ENCODE results near the gene CLIP1. TPM values are rescaled to one million over a fixed set of nuclear protein-coding genes. Genes with fewer than 3 reads are reported as not detected.
"Not testable (repeated sequence)": the region's sequence is repeated elsewhere in the genome, so short reads cannot be mapped to it uniquely, and the experiment has no call there.

Gene CLIP1
- total RNA-seq, 1 donor from 2014 or later: 21.9 TPM

DNA sequence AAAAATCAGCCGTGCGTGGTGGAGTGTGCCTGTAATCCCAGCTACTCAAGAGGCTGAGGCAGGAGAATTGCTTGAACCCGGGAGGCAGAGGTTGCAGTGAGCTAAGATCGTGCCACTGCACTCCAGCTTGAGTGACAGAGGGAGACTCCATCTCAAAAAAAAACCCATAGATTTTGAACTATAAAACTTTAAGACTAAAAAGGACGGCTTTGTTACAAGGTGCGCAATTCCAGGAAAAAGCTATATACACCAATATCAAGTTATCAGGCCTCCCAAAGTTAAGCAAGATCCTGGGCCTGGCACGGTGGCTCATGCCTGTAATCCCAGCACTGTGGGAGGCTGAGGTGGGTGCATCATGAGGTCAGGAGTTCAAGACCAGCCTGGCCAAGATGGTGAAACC is 6.8 kb downstream of the CLIP1 start:
- not testable (repeated sequence) for H3K27me3 ChIP-seq (ENCODE audit: control insufficient read depth in 3 of 3, insufficient read depth in 3 of 3, low read length in 3 of 3); H3K27ac ChIP-seq (ENCODE audit: low read depth, low read length); H3K9me3 ChIP-seq (ENCODE audit: control insufficient read depth in 3 of 3, low read length in 3 of 3); H3K9ac ChIP-seq (ENCODE audit: low read depth in 1 of 3, low read length in 3 of 3); H3K36me3 ChIP-seq (ENCODE audit: control insufficient read depth in 3 of 3, insufficient read depth in 3 of 3, low read length in 3 of 3); H3K4me3 ChIP-seq (ENCODE audit: low read length in 3 of 3)
- H3K4me1 ChIP-seq (ENCODE audit: control insufficient read depth in 3 of 3, insufficient read depth in 3 of 3, low read length in 3 of 3): peaks cover 27 to 47% (median 38%) of the 10 kb centered on the region in 3 donors

DNA sequence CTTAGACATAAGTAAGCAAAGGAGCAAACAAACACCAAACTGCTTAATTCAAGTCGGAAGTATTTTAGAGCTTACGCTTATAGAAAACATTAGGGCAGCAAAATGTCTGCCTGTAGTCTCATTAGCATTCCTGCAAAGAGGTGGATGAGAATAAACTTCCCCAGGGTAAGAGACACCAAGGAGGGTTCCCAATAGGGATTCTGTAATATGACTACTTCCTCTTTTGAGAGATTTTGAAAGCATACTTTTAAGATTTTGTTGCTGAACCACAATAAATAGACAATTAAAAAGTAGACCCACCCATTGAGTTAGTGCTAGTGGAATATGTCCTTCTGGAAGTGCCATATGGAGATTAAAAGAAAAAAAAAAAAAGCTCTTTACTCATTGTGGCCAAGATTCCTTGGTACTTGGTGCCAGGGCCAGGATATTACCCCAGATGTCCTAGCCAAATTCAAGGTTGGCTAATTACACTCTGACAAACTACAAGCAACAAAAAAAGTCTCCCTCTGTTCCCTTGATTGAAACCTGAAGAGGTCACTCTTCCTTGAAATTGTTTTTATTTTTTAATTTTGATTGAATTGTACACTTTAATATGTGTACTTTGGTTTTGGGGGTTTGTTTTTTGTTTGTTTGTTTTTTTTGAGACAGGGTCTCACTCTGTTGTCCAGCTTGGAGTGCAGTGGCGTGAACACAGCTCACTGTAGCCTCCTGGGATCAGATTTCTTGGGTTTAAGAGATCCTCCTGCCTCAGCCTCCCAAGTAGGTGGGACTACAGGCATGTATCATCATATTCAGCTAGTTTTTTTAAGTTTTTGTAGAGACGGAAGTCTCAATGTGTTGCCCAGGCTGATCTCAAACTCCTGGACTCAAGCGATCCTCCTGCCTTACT is 8.7 kb downstream of the CLIP1 start:
- Histone ChIP-seq H3K9me3 (ENCODE audit: control insufficient read depth in 3 of 3, low read length in 3 of 3) (no peaks in the 10 kb centered on the region), H3K27me3 (ENCODE audit: control insufficient read depth in 3 of 3, insufficient read depth in 3 of 3, low read length in 3 of 3) (no peaks in the 10 kb centered on the region), H3K27ac (ENCODE audit: low read depth, low read length) (peak overlapping the region; percentile 75), H3K36me3 (ENCODE audit: control insufficient read depth in 3 of 3, insufficient read depth in 3 of 3, low read length in 3 of 3) (peaks cover 0 to 4% (median 0%) of the 10 kb centered on the region in 3 donors), H3K4me3 (ENCODE audit: low read length in 3 of 3) (peak overlapping the region in 1 of 3 donors; percentile 48), H3K4me1 (ENCODE audit: control insufficient read depth in 3 of 3, insufficient read depth in 3 of 3, low read length in 3 of 3) (peaks cover 22 to 37% (median 29%) of the 10 kb centered on the region in 3 donors), H3K9ac (ENCODE audit: low read depth in 1 of 3, low read length in 3 of 3) (peak overlapping the region in 2 of 3 donors; percentile 42 to 76)

DNA sequence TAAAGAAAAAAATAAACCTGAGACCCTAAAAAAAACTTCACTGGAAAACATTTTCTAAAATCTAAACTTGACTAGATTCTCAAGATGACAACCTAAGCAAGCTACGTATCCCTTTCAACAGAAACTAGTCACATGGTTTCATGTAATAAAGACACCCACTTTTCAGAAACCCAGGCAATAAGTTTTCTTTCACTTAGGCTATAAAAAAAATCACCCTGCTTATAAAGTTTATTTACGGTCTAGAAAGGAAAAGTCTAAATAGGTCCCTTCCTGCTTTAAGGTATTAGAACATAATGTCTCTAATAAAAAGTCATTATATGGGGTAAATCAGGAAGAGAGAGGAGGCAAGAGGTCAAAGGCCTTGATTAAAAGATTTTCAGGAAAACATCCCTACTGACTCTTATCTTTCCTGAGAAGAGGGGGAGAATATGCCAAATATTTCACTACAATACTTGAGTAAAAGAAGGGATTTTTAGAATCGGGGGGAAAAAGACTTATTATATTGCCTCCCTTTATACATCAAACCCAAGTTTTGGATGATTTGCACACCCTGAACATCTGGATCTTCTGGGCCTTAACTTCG is 9.5 kb downstream of the CLIP1 start:
- H3K9ac ChIP-seq (ENCODE audit: low read depth in 1 of 3, low read length in 3 of 3): peak overlapping the region in 2 of 3 donors; percentile 42 to 76
- H3K27me3 ChIP-seq (ENCODE audit: control insufficient read depth in 3 of 3, insufficient read depth in 3 of 3, low read length in 3 of 3): no peaks in the 10 kb centered on the region
- H3K27ac ChIP-seq (ENCODE audit: low read depth, low read length): peak overlapping the region; percentile 75
- no peaks in the 10 kb centered on the region for H3K9me3 ChIP-seq (ENCODE audit: control insufficient read depth in 3 of 3, low read length in 3 of 3)
- peaks cover 19 to 30% (median 23%) of the 10 kb centered on the region in 3 donors for H3K4me1 ChIP-seq (ENCODE audit: control insufficient read depth in 3 of 3, insufficient read depth in 3 of 3, low read length in 3 of 3)
- peaks cover 0 to 4% (median 0%) of the 10 kb centered on the region in 3 donors for H3K36me3 ChIP-seq (ENCODE audit: control insufficient read depth in 3 of 3, insufficient read depth in 3 of 3, low read length in 3 of 3)
- peak overlapping the region in 1 of 3 donors; percentile 48 for H3K4me3 ChIP-seq (ENCODE audit: low read length in 3 of 3)

DNA sequence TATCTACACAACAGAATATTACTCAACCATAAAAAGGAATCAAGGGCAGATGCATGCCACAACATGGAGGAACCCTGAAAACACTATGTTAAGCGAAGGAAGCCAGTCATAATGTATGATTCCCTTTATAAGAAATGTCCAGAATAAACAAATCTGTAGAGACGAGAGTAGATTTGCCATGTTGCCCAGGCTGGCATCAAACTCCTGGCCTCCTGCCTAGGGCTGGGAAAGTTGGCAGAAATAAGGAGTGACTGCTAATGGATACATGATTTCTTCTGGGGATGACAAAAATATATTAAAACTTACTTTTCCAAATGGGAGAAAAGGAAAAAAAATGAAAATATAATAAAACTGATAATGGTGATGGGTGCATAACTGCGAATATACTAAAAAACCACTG is 10.9 kb downstream of the CLIP1 start:
- Histone ChIP-seq H3K4me3 (ENCODE audit: low read length in 3 of 3) (no peak overlapping the region), H3K27ac (ENCODE audit: low read depth, low read length) (peak overlapping the region; percentile 3), H3K9ac (ENCODE audit: low read depth in 1 of 3, low read length in 3 of 3) (no peak overlapping the region), H3K4me1 (ENCODE audit: control insufficient read depth in 3 of 3, insufficient read depth in 3 of 3, low read length in 3 of 3) (peaks cover 18 to 34% (median 29%) of the 10 kb centered on the region in 3 donors), H3K27me3 (ENCODE audit: control insufficient read depth in 3 of 3, insufficient read depth in 3 of 3, low read length in 3 of 3) (no peaks in the 10 kb centered on the region), H3K9me3 (ENCODE audit: control insufficient read depth in 3 of 3, low read length in 3 of 3) (no peaks in the 10 kb centered on the region), H3K36me3 (ENCODE audit: control insufficient read depth in 3 of 3, insufficient read depth in 3 of 3, low read length in 3 of 3) (peaks cover 0 to 4% (median 0%) of the 10 kb centered on the region in 3 donors)

DNA sequence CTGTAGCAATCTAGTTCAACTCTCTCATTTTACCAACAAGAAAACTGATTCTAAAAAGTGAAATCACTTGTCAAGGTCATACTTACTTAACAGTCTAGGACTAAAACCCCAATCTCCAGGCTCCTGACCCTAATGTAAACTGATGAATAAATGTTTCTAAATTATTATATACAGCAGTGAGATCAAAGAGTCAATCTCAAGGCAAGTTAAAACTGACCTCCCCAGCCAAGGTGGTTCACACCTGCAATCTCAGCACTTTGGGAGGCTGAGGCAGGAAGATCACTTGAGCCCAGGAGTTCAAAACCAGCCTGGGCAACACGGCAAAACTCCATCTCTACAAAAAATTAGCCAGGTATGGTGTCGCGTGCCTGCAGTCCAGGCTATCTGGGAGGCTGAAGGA is 15.3 kb downstream of the CLIP1 start:
- Histone ChIP-seq H3K9me3 (ENCODE audit: control insufficient read depth in 3 of 3, low read length in 3 of 3) (no peaks in the 10 kb centered on the region), H3K4me1 (ENCODE audit: control insufficient read depth in 3 of 3, insufficient read depth in 3 of 3, low read length in 3 of 3) (peaks cover 27 to 47% (median 32%) of the 10 kb centered on the region in 3 donors), H3K9ac (ENCODE audit: low read depth in 1 of 3, low read length in 3 of 3) (peak overlapping the region in 2 of 3 donors; percentile 24 to 55), H3K36me3 (ENCODE audit: control insufficient read depth in 3 of 3, insufficient read depth in 3 of 3, low read length in 3 of 3) (peaks cover 0 to 3% (median 2%) of the 10 kb centered on the region in 3 donors), H3K27ac (ENCODE audit: low read depth, low read length) (peak overlapping the region; percentile 99), H3K27me3 (ENCODE audit: control insufficient read depth in 3 of 3, insufficient read depth in 3 of 3, low read length in 3 of 3) (no peaks in the 10 kb centered on the region), H3K4me3 (ENCODE audit: low read length in 3 of 3) (no peak overlapping the region)

DNA sequence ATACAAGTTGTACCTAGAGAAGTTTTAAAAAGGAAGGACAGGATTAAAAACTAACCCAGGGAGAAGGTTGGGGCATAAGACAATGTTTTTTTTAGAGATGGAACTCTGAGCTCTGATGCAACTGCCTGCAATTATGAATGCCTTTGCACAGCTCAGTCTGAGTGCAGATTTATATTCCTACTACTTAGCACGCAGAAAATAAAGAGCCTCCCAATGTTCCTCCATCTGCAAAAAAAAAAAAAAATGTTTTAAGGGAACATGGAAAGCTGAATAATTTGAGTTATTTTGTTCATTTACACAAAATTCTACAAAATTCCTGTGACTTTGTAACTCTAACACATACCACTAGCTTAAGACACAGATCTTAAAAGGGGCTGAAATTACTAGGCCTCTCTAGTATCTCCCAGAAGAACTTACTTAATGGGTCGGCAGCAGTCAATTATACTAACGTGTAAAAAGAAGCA is 15.7 kb downstream of the CLIP1 start:
- H3K4me3 ChIP-seq (ENCODE audit: low read length in 3 of 3): no peak overlapping the region
- H3K9ac ChIP-seq (ENCODE audit: low read depth in 1 of 3, low read length in 3 of 3): peak overlapping the region in 2 of 3 donors; percentile 24 to 55
- peaks cover 0 to 3% (median 2%) of the 10 kb centered on the region in 3 donors for H3K36me3 ChIP-seq (ENCODE audit: control insufficient read depth in 3 of 3, insufficient read depth in 3 of 3, low read length in 3 of 3)
- peak overlapping the region; percentile 99 for H3K27ac ChIP-seq (ENCODE audit: low read depth, low read length)
- H3K9me3 ChIP-seq (ENCODE audit: control insufficient read depth in 3 of 3, low read length in 3 of 3): no peaks in the 10 kb centered on the region
- H3K27me3 ChIP-seq (ENCODE audit: control insufficient read depth in 3 of 3, insufficient read depth in 3 of 3, low read length in 3 of 3): no peaks in the 10 kb centered on the region
- H3K4me1 ChIP-seq (ENCODE audit: control insufficient read depth in 3 of 3, insufficient read depth in 3 of 3, low read length in 3 of 3): peaks cover 28 to 47% (median 31%) of the 10 kb centered on the region in 3 donors

DNA sequence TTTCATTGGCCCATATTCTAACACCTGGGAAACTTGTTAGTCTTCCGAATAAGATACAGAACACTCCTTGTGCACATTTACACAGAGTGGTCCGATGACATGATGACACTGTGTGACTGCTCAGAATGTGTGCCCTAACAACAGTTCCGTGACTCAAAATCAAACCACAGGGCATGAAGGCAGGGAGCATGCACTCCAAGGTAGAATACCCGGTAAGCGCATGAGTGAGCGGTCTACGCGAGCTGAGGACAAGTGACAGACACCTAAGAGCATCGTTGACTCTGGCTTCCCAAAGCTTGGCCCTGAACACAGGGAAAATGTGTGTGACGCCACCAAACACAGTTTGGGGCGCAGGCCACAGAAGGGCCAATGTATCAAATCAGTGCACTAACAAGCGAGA is 18.6 kb downstream of the CLIP1 start:
- peak overlapping the region; percentile 99 for H3K27ac ChIP-seq (ENCODE audit: low read depth, low read length)
- peaks cover 0 to 3% (median 2%) of the 10 kb centered on the region in 3 donors for H3K36me3 ChIP-seq (ENCODE audit: control insufficient read depth in 3 of 3, insufficient read depth in 3 of 3, low read length in 3 of 3)
- H3K4me1 ChIP-seq (ENCODE audit: control insufficient read depth in 3 of 3, insufficient read depth in 3 of 3, low read length in 3 of 3): peaks cover 41 to 51% (median 44%) of the 10 kb centered on the region in 3 donors
- H3K4me3 ChIP-seq (ENCODE audit: low read length in 3 of 3): peak overlapping the region in 1 of 3 donors; percentile 22
- H3K9me3 ChIP-seq (ENCODE audit: control insufficient read depth in 3 of 3, low read length in 3 of 3): no peaks in the 10 kb centered on the region
- no peaks in the 10 kb centered on the region for H3K27me3 ChIP-seq (ENCODE audit: control insufficient read depth in 3 of 3, insufficient read depth in 3 of 3, low read length in 3 of 3)
- peak overlapping the region in 1 of 3 donors; percentile 54 for H3K9ac ChIP-seq (ENCODE audit: low read depth in 1 of 3, low read length in 3 of 3)

DNA sequence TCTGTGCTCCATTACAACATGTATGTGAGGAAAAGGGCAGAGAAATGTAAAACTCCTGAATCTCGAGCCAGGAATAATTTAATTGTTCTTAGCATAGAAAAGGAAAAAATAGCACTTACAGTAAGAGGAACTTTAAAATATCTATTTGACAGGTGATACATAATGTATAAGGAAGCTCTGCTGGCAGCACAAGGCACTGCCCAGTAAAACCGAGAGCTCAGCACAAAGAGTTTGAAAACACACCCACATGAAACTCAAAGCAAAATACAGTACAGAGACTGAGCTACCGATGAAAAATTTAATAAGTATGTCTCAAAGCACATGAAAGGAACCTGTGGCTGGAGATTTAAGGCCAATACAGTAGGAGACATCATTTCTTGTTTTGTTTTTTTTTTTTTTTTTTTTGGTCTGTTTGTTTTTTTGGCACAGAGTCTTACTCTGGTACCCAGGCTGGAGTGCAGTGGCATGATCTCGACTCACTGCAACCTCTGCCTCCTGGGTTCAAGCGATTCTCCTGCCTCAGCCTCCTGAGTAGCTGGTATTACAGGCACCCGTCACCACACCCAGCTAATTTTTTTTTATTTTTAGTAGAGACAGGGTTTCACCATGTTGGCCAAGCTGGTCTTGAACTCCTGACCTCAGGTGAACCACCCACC is 19.2 kb downstream of the CLIP1 start:
- Histone ChIP-seq H3K27me3 (ENCODE audit: control insufficient read depth in 3 of 3, insufficient read depth in 3 of 3, low read length in 3 of 3) (no peaks in the 10 kb centered on the region), H3K36me3 (ENCODE audit: control insufficient read depth in 3 of 3, insufficient read depth in 3 of 3, low read length in 3 of 3) (peaks cover 0 to 3% (median 2%) of the 10 kb centered on the region in 3 donors), H3K27ac (ENCODE audit: low read depth, low read length) (peak overlapping the region; percentile 99), H3K9me3 (ENCODE audit: control insufficient read depth in 3 of 3, low read length in 3 of 3) (no peaks in the 10 kb centered on the region), H3K4me3 (ENCODE audit: low read length in 3 of 3) (no peak overlapping the region), H3K9ac (ENCODE audit: low read depth in 1 of 3, low read length in 3 of 3) (peak overlapping the region in 2 of 3 donors; percentile 1 to 4), H3K4me1 (ENCODE audit: control insufficient read depth in 3 of 3, insufficient read depth in 3 of 3, low read length in 3 of 3) (peaks cover 41 to 51% (median 44%) of the 10 kb centered on the region in 3 donors)

DNA sequence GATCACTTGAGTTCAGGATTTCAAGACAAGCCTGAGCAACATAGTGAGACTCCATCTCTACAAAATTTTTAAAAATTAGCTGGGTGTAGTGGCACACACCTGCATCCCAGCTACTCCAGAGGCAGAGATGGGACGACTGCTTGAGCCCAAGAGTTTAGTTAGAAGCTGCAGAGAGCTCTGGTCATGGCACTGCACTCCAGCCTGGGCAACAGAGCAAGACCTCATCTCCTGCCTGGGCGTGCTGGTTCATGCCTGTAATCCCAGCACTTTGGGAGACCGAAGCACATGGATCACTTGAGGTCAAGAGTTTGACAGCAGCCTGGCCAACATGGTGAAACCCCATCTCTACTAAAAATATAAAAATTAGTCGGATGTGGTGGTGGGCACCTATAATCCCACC is 20.2 kb downstream of the CLIP1 start:
- Histone ChIP-seq H3K9ac (ENCODE audit: low read depth in 1 of 3, low read length in 3 of 3) (no peak overlapping the region), H3K4me1 (ENCODE audit: control insufficient read depth in 3 of 3, insufficient read depth in 3 of 3, low read length in 3 of 3) (peaks cover 40 to 49% (median 44%) of the 10 kb centered on the region in 3 donors), H3K4me3 (ENCODE audit: low read length in 3 of 3) (no peak overlapping the region), H3K36me3 (ENCODE audit: control insufficient read depth in 3 of 3, insufficient read depth in 3 of 3, low read length in 3 of 3) (peaks cover 0 to 3% (median 2%) of the 10 kb centered on the region in 3 donors), H3K9me3 (ENCODE audit: control insufficient read depth in 3 of 3, low read length in 3 of 3) (no peaks in the 10 kb centered on the region), H3K27me3 (ENCODE audit: control insufficient read depth in 3 of 3, insufficient read depth in 3 of 3, low read length in 3 of 3) (no peaks in the 10 kb centered on the region), H3K27ac (ENCODE audit: low read depth, low read length) (peak overlapping the region; percentile 99)

Measured in skeletal muscle tissue (tissue), 4 donors.